K562 (cell line): Measurements from ENCODE around the gene ADGRL3. TPM values are rescaled to one million over a fixed set of nuclear protein-coding genes. Genes with fewer than 3 reads are reported as not detected.

Experiments used
- ATAC-seq: fragments of 200-7000 bp; cut with Tn5 transposase; 3 replicates; pipeline ENCODE4 v1.9.1; 2020; ENCODE audit warnings: moderate library complexity
- BruUV-seq: library from RNA; stranded (reverse); fragments of 400-500 nt; replicated peaks from 2 replicates; lab custom pipeline; 2021; lab: Mats Ljungman, UMichigan
- CTCF ChIA-PET: fragments of 300-600 bp; formaldehyde crosslinking; extraction: SDS; loops from one replicate; lab custom pipeline; 2021; ENCODE audit warnings: low intra/inter-chr PET ratio; lab: Yijun Ruan, JAX
- POLR2A ChIA-PET: fragments of 300-600, 350-650 bp; sonication (Branson Sonifier 250); formaldehyde crosslinking; extraction: SDS; loops from one replicate; lab custom pipeline; 2021; ENCODE audit warnings: antibody characterized with exemption, inconsistent platforms; lab: Yijun Ruan, JAX
- DNase-seq, 4 experiments: peaks; one replicate each; pipeline versions ENCODE4 v3.0.0 to v3.0.0-alpha.2; 2011 to 2018; ENCODE audit warnings: low spot score in 3 of 4, mixed read lengths in 3 of 4; ENCODE audit errors: extremely low read depth in 1 of 4
- FAIRE-seq: peaks from 2 replicates; lab custom pipeline; 2011; peaks lifted over from hg19 to GRCh38; lab: Jason Lieb, UNC
- H2AFZ ChIP-seq: 2 replicates; pipeline ENCODE4 v1.6.0; 2011; ENCODE audit warnings: low read depth, low read length, control low read depth, inconsistent platforms
- H3K27ac ChIP-seq: fragments of 200-600 bp; 3 replicates; pipeline ENCODE4 v1.8.0; 2011; ENCODE audit warnings: low read depth, mild to moderate bottlenecking, control low read depth, inconsistent platforms, low read length, moderate library complexity, mixed read lengths; ENCODE audit errors: extremely low read depth
- H3K27me3 ChIP-seq, 2 experiments: fragments of 300-600 bp in 1 of 2; 2 replicates in 1 of 2; 3 replicates in 1 of 2; pipeline versions ENCODE4 v1.6.0 to v1.8.0; 2011; ENCODE audit warnings: inconsistent platforms in 2 of 2, low read length in 2 of 2, mild to moderate bottlenecking in 1 of 2, mixed read lengths in 1 of 2, moderate library complexity in 1 of 2; ENCODE audit not compliant: control insufficient read depth in 2 of 2, insufficient read depth in 2 of 2
- H3K36me3 ChIP-seq: fragments of 300-600 bp; 3 replicates; pipeline ENCODE4 v1.8.0; 2011; ENCODE audit warnings: mild to moderate bottlenecking, low read length, inconsistent platforms; ENCODE audit not compliant: control insufficient read depth, insufficient read depth
- H3K4me1 ChIP-seq, 2 experiments: fragments of 200-600 bp in 1 of 2; replicated peaks in 1 of 2; 2 replicates in 1 of 2; 3 replicates in 1 of 2; pipeline versions ENCODE4 v1.5.1 to v1.8.0; 2011; ENCODE audit warnings: inconsistent platforms in 2 of 2, low read length in 2 of 2, mild to moderate bottlenecking in 1 of 2, mixed read lengths in 1 of 2, moderate library complexity in 1 of 2; ENCODE audit not compliant: control insufficient read depth in 2 of 2, insufficient read depth in 2 of 2
- H3K4me2 ChIP-seq: 2 replicates; pipeline ENCODE4 v1.6.1; 2011; ENCODE audit warnings: low read length, control low read depth, inconsistent platforms, mixed read lengths; ENCODE audit not compliant: insufficient read depth
- H3K4me3 ChIP-seq: fragments of 200-600 bp; sonication (generic), shearing (Covaris generic); 2 replicates; pipeline ENCODE4 v1.5.1; 2016; ENCODE audit warnings: control low read depth, inconsistent platforms
- H3K79me2 ChIP-seq: fragments of 200-600 bp; 3 replicates; pipeline ENCODE4 v1.8.0; 2011; ENCODE audit warnings: low read length, inconsistent platforms; ENCODE audit not compliant: control insufficient read depth, insufficient read depth
- H3K9ac ChIP-seq, 2 experiments: 2 replicates each; pipeline versions ENCODE4 v1.6.0 to v1.6.1; 2011; ENCODE audit warnings: low read depth in 2 of 2, low read length in 2 of 2, control low read depth in 1 of 2, inconsistent platforms in 1 of 2, mild to moderate bottlenecking in 1 of 2, mixed read lengths in 1 of 2; ENCODE audit not compliant: insufficient read depth in 1 of 2
- H3K9me1 ChIP-seq: one replicate; pipeline ENCODE4 v1.6.0; 2011; ENCODE audit warnings: inconsistent platforms, mild to moderate bottlenecking, low read length, moderate library complexity; ENCODE audit not compliant: control insufficient read depth, insufficient read depth
- H3K9me3 ChIP-seq: replicated peaks from 2 replicates; pipeline ENCODE4 v1.5.1; 2011; ENCODE audit warnings: low read depth, low read length, inconsistent platforms; ENCODE audit not compliant: control insufficient read depth, insufficient read depth
- H4K20me1 ChIP-seq: replicated peaks from 2 replicates; pipeline ENCODE4 v1.6.1; 2011; ENCODE audit warnings: low read length, inconsistent platforms, mixed read lengths; ENCODE audit not compliant: control insufficient read depth, insufficient read depth
- ADNP ChIP-seq: fragments of 200-800 bp; sonication (Bioruptor generic); IDR thresholded peaks from 2 replicates; pipeline ENCODE4 v1.6.1; 2016; ENCODE audit warnings: missing genetic modification characterization, missing compliant biosample characterization
- GATAD2B ChIP-seq: fragments of 450-650 bp; IDR thresholded peaks from 2 replicates; pipeline ENCODE4 v1.6.1; 2017; ENCODE audit warnings: mild to moderate bottlenecking, borderline replicate concordance
- MCM5 ChIP-seq: fragments of 450-650 bp; IDR thresholded peaks from 2 replicates; pipeline ENCODE4 v1.6.1; 2016; ENCODE audit warnings: low read depth
- MCM7 ChIP-seq, 2 experiments: fragments of 450-650 bp; IDR thresholded peaks; 2 replicates each; pipeline ENCODE4 v1.6.1; 2016 to 2018
- RCOR1 ChIP-seq, 2 experiments: IDR thresholded peaks; 2 replicates each; pipeline ENCODE4 v1.6.1; 2012; ENCODE audit warnings: low read depth in 2 of 2, low read length in 2 of 2, borderline replicate concordance in 1 of 2, improper control_type of control experiment in 1 of 2
- SP2 ChIP-seq: IDR thresholded peaks from 2 replicates; pipeline ENCODE4 v1.6.1; 2011; ENCODE audit warnings: mild to moderate bottlenecking, low read depth, low read length, moderate library complexity; ENCODE audit not compliant: poor library complexity, severe bottlenecking; ENCODE audit errors: extremely low read depth
- SRSF1 ChIP-seq: fragments of 200-400 bp; formaldehyde crosslinking; IDR thresholded peaks from 2 replicates; pipeline ENCODE4 v1.6.1; 2017; ENCODE audit warnings: mild to moderate bottlenecking, low read depth, low read length, moderate library complexity
- ZBTB49 ChIP-seq: sonication (generic); formaldehyde crosslinking; IDR thresholded peaks from 2 replicates; pipeline ENCODE4 v1.8.0; 2022; ENCODE audit warnings: missing genetic modification reagents, mild to moderate bottlenecking, borderline replicate concordance
- ZFX ChIP-seq: sonication (generic); formaldehyde crosslinking; IDR thresholded peaks from 2 replicates; pipeline ENCODE4 v1.8.0; 2022; ENCODE audit warnings: mild to moderate bottlenecking, missing genetic modification reagents, moderate library complexity
- ZNF134 ChIP-seq: fragments of 250-450 bp; sonication (Bioruptor Pico); conservative IDR thresholded peaks from 2 replicates; pipeline ENCODE4 v1.4.0; 2020
- ZNF146 ChIP-seq: IDR thresholded peaks from one replicate; pipeline ENCODE4 v1.6.1; 2018; ENCODE audit warnings: missing compliant biosample characterization; ENCODE audit not compliant: unreplicated experiment
- ZNF174 ChIP-seq: fragments of 250-450 bp; sonication (Bioruptor Pico); IDR thresholded peaks from 2 replicates; pipeline ENCODE4 v1.4.0; 2020; ENCODE audit warnings: mild to moderate bottlenecking
- ZNF197 ChIP-seq: fragments of 200-800 bp; sonication (Bioruptor generic); IDR thresholded peaks from 2 replicates; pipeline ENCODE4 v1.6.1; 2016; ENCODE audit warnings: low read depth, missing genetic modification characterization, missing compliant biosample characterization
- ZNF778 ChIP-seq: fragments of 450-650 bp; formaldehyde crosslinking; IDR thresholded peaks from 2 replicates; pipeline ENCODE4 v1.4.0; 2020; ENCODE audit warnings: mild to moderate bottlenecking, moderate library complexity
- WGBS: fragments of 100-300 bp; shearing (Covaris generic); methylation state at CpG from one replicate; pipeline ENCODE4 v1.1.6; 2016; ENCODE audit warnings: low coverage, mixed read lengths; ENCODE audit not compliant: insufficient coverage; ENCODE audit errors: missing lambda C conversion rate; 5-methylcytosine and 5-hydroxymethylcytosine counted together
- in situ Hi-C: fragments of 300-500 bp; cut with MboI; formaldehyde crosslinking; loops from 4 replicates; pipeline ENCODE4 v1.15.0; 2018; ENCODE audit warnings: inconsistent platforms, mixed read lengths
- intact Hi-C: fragments of 100-400 bp; cut with micrococcal nuclease; formaldehyde crosslinking; loops from 2 replicates; pipeline ENCODE4 v1.14.2; 2022
- polyA plus RNA-seq, 8 experiments: library from polyadenylated mRNA; depleted of rRNA in 4 of 8; stranded (reverse) in 5 of 8; unstranded in 3 of 8; fragments of >200 nt; fragmentation: Nextera tagmentation in 2 of 8; fragmentation: Illumina TruSeq in 1 of 8; extraction: Ambion mirVana in 2 of 8; extraction: Trizol in 1 of 8; gene quantifications; 2 replicates each; pipeline versions ENCODE4 v1.2.1 to v1.2.3, GENCODE V29; 2011 to 2014; ENCODE audit warnings: inconsistent platforms in 1 of 8, missing spikeins in 1 of 8
- total RNA-seq, 7 experiments: library from RNA; depleted of rRNA in 6 of 7; stranded (reverse); fragments of >200 nt in 6 of 7; fragmentation: Illumina TruSeq in 2 of 7; extraction: Trizol in 2 of 7; gene quantifications; 2 replicates each; pipeline versions ENCODE4 v1.2.1 to v1.2.3, GENCODE V29; 2011 to 2021; ENCODE audit warnings: low replicate concordance in 1 of 7

Gene ADGRL3
- total and polyA plus RNA-seq, 9 of the 15 experiments (the other 6 are each of a cell fraction or from before 2014, with no cell fraction given): 0.03 to 0.14 (median 0.04) TPM; not detected in 2

DNA sequence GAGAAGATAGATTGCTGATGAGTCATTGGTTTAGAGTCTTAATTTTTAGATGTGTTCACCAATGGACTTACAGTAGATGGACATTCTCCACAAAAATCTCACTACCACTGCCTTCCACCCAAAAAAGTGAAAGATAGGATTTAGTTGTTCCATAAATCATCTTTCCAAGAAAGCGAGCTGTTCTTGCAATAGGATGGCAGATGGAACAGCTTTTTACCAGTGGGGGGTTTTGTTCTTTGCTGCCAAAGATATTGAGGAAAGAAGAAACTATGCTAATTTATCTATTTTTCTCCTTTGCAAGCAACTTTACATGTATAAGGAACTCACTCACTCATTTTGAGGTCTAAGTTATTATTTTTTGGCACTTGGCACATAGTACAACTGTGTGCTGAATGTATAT, 109.5 kb downstream of the ADGRL3 start (continued):
- no peak for TF ChIP-seq ZNF146 (CRISPR knock-in tag)
- no peak for TF ChIP-seq ZFX (CRISPR knock-in tag)
- TF ChIP-seq ADNP (tag): no peak
- TF ChIP-seq SP2: no peak
- TF ChIP-seq ZNF134 (CRISPR knock-in tag): no peak
- no peak for TF ChIP-seq ZNF778
- no peak for TF ChIP-seq ZBTB49
- no peak for TF ChIP-seq GATAD2B
- TF ChIP-seq, all 486 proteins: peak for 0

DNA sequence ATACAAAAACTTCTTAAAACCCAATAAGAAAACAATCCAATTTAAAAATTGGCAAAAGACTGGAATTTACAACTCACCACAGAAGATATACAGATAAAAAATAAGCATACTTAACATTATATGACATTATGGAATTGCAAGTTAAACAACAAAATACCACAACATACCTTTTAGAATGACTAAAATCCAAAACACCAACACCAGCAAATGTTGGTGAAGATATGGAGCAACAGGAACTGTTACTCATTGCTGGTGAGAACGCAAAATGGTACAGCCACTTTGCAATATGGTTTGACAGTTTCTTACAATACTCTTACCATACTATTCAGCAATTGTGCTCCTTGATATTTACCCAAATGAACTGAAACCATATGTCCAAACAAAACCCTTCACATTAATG, 112.4 kb downstream of the ADGRL3 start:
- no peaks in the 10 kb centered on the region for H3K9me1 ChIP-seq
- H3K27me3 ChIP-seq: no peaks in the 10 kb centered on the region
- WGBS: 0% methylated on average over 1 of the region's 1 CpG
- no peak overlapping the region for H3K9ac ChIP-seq
- no peaks in the 10 kb centered on the region for H3K36me3 ChIP-seq
- ChIA-PET CTCF (no interaction called here), POLR2A (no interaction called here)
- in situ Hi-C loops (no loop called here), intact Hi-C loops (no loop called here)
- ATAC-seq (no peak), FAIRE-seq (no peak), DNase-seq (no peak)
- no peaks in the 10 kb centered on the region for H4K20me1 ChIP-seq
- H3K9me3 ChIP-seq: no peaks in the 10 kb centered on the region
- no peaks in the 10 kb centered on the region for H3K79me2 ChIP-seq
- BruUV-seq: no TSS peak
- TF ChIP-seq RCOR1 (IDR thresholded peaks at IDR 0.05; ENCODE audit: borderline replicate concordance in 1 of 2, low read depth in 2 of 2, low read length in 2 of 2): no peak
- no peak for TF ChIP-seq MCM7 (IDR thresholded peaks at IDR 0.05)
- TF ChIP-seq ZNF197 (CRISPR knock-in tag): no peak
- TF ChIP-seq ZNF174 (CRISPR knock-in tag): no peak
- no peak for TF ChIP-seq SRSF1
- no peak for TF ChIP-seq MCM5
- H3K27ac ChIP-seq: no peak overlapping the region
- no peak overlapping the region for H3K4me2 ChIP-seq
- H2AFZ ChIP-seq: no peak overlapping the region
- H3K4me3 ChIP-seq: no peak overlapping the region
- H3K4me1 ChIP-seq: no peaks in the 10 kb centered on the region
